Astrocyte (in vitro differentiated cells and primary cell): Measurements from ENCODE around the gene CORT.

Source experiments
- EZH2 ChIP-seq: IDR thresholded peaks from 2 replicates; pipeline ENCODE4 v1.6.1; 2012; ENCODE audit warnings: mild to moderate bottlenecking, low read length, inconsistent platforms; ENCODE audit not compliant: insufficient read depth
- TF ChIP-seq, protein P1 (sequence below): IDR thresholded peaks from 2 replicates; pipeline ENCODE4 v1.5.1; 2011; ENCODE audit warnings: low read depth, mild to moderate bottlenecking, inconsistent platforms, low read length, moderate library complexity; ENCODE audit not compliant: insufficient read depth

DNA sequence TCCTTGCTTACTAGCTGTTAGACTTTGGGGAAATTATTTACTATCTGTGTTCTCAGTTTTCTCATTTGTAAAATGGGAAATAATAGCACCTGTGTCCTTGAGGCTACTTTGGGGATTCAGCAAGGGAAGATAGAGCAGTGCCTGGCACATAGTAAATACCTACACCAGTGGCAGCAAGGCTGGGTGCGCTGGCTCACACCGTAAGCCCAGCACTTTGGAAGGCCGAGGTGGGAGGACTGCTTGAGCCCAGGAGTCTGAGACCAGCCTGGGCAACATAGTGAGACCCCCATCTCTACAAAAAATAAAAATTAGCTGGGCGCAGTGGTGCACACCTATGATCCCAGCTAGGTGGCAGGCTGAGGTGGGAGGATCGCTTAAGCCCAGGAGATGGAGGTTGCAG lies 28.2 kb upstream of the CORT start:
- TF ChIP-seq, protein P1, sequence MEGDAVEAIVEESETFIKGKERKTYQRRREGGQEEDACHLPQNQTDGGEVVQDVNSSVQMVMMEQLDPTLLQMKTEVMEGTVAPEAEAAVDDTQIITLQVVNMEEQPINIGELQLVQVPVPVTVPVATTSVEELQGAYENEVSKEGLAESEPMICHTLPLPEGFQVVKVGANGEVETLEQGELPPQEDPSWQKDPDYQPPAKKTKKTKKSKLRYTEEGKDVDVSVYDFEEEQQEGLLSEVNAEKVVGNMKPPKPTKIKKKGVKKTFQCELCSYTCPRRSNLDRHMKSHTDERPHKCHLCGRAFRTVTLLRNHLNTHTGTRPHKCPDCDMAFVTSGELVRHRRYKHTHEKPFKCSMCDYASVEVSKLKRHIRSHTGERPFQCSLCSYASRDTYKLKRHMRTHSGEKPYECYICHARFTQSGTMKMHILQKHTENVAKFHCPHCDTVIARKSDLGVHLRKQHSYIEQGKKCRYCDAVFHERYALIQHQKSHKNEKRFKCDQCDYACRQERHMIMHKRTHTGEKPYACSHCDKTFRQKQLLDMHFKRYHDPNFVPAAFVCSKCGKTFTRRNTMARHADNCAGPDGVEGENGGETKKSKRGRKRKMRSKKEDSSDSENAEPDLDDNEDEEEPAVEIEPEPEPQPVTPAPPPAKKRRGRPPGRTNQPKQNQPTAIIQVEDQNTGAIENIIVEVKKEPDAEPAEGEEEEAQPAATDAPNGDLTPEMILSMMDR, result no peak
- no peak for TF ChIP-seq EZH2
